Articular chondrocyte of knee joint (primary cell): ENCODE data around the gene RTN1. TPM values are rescaled to one million over a fixed set of nuclear protein-coding genes. Genes with fewer than 3 reads are reported as not detected.

Source experiments
- small RNA-seq: library from RNA; depleted of rRNA; stranded (forward); fragments of <200 nt; gene quantifications from one replicate; pipeline ENCODE3, GENCODE V24; 2012
- total RNA-seq: library from RNA; depleted of rRNA; stranded (reverse); fragments of >200 nt; gene quantifications from 2 replicates; pipeline ENCODE4 v1.2.3, GENCODE V29; 2012

RTN1 gene, protein sequence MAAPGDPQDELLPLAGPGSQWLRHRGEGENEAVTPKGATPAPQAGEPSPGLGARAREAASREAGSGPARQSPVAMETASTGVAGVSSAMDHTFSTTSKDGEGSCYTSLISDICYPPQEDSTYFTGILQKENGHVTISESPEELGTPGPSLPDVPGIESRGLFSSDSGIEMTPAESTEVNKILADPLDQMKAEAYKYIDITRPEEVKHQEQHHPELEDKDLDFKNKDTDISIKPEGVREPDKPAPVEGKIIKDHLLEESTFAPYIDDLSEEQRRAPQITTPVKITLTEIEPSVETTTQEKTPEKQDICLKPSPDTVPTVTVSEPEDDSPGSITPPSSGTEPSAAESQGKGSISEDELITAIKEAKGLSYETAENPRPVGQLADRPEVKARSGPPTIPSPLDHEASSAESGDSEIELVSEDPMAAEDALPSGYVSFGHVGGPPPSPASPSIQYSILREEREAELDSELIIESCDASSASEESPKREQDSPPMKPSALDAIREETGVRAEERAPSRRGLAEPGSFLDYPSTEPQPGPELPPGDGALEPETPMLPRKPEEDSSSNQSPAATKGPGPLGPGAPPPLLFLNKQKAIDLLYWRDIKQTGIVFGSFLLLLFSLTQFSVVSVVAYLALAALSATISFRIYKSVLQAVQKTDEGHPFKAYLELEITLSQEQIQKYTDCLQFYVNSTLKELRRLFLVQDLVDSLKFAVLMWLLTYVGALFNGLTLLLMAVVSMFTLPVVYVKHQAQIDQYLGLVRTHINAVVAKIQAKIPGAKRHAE
- total RNA-seq, result 0.39 and 0.54 TPM in 2 replicates

DNA sequence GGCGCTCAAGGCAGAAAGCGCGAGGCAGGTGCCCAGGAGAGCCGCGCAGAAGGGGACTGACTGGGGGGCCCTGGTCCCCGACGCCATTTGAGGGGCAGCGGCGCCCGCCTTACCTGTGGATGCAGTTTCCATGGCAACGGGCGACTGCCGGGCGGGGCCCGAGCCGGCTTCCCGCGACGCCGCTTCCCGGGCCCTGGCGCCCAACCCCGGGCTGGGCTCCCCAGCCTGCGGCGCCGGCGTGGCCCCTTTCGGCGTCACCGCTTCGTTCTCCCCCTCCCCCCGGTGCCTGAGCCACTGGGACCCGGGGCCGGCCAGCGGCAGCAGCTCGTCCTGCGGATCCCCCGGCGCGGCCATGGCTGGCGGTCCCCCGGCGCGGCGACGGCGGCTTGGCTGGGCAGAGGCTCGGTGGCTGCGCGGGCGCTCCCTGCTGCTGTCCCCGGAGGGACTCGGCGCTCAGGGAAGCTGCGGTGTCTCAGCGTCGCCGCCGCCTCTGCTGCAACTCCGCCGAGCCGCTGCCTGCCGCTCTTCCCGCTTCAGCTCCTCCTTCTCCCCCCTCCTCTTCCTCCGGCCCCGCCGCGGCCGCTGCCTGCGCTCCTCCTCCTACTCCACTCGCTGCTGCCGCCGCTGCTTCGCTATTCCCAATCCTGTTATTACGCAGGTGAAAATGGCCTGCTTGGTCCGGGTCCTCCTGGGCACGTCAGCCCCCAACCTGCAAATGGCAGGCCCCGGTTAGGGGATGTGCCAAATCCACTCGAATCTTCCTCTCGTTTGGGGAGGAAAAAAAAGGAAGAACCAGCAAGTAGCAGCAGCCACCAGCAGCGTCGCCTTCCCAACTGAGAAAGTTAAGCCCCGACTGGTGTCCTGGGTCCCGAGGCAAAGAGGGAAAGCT lies at the start of gene RTN1:
Gene RTN1 (minus strand): TSS at position 500 of the 889 bp plus-strand sequence. CDS start 146 bp downstream, at position 354.

GRCh38 chr14:59919570-59920377 lies 49.2 kb upstream of the RTN1 start, which contains the start of gene LRRC9:
TSS of gene LRRC9 (plus strand) at chr14:59920144.

DNA sequence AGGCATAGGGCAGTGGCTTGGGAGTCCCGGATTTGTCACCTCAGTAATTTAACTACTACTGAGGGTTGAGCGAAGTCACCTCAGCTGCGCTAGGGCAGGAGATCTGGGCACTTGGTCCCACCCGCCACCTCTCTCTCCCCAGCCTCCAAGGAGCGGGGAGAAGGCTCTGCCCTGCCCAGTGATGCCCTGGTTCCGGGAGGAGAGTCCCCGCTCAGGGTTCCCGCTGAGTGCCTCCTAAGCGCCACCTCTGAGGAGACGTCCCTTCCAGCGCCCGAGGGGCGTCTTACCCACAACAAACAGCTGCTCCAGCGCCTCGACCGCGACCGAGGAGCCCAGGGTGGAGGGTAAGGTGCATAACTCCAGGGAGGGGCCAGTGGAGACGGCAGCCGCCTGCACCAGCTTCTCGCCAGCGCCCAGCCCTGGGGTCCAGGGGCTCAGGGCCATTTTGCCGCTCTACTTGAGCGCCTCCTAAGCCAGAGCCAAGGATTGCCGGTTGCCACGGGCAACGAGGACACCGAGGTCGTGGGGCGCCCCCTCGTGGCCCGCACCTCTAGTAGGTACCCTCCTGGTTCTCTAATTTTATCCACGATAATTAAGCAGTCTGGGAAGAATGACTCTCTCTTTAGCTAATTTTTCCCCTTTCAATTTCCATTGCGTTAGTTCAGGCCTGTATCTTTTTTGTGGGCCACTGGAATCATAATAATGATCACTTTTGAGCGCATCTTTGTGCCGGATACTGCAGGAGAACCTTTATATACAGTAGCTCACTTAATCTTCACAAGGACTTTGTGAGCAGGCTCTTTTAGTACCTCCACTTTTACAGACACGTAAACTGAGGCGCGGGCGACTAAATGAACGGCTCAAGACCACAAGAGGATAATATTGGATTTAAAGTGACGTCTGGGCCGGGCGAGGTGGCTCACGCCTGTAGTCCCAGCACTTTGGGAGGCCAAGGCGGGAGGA lies 294.0 kb downstream of the RTN1 start, which contains the start of gene CCDC175:
Gene CCDC175 (minus strand): TSS at position 481 of the 963 bp plus-strand sequence. CDS start 37 bp downstream, at position 444.

Small RNAs within 50 kb of the gene (small RNA-seq; reads per million reads assigned to genes)
- not detected for gene MIR5586

Other genes starting within 250 kb of the RTN1 start
- gene LRRC9, start 49.4 kb upstream of the RTN1 start, total RNA-seq, result not detected in 2 replicates
- gene PCNX4, start 221.1 kb upstream of the RTN1 start, total RNA-seq, result 138 and 145 TPM in 2 replicates